NCI-H526 (cell line): ENCODE measurements around the gene PTPN6.
A peak's percentile ranks its signal among the peaks of the same experiment; 100 is the strongest.

Source experiments
- DNase-seq, 2 experiments: peaks; one replicate each; lab custom pipeline; 2025; lab: John Stamatoyannopoulos, UW

PTPN6 gene

DNA sequence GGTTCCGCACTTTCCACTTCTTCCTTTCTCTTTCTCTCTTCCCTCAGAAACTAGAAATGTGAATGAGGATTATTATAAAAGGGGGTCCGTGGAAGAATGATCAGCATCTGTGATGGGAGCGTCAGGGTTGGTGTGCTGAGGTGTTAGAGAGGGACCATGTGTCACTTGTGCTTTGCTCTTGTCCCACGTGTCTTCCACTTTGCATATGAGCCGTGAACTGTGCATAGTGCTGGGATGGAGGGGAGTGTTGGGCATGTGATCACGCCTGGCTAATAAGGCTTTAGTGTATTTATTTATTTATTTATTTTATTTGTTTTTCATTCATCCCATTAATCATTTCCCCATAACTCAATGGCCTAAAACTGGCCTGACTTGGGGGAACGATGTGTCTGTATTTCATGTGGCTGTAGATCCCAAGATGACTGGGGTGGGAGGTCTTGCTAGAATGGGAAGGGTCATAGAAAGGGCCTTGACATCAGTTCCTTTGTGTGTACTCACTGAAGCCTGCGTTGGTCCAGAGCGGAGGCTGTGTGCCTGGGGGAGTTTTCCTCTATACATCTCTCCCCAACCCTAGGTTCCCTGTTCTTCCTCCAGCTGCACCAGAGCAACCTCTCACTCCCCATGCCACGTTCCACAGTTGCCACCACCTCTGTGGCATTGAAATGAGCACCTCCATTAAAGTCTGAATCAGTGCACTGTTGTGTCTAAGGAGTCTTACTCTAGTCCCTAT, 28.0 kb upstream of the PTPN6 start:
- peak in 1 of 2 experiments; percentile 36 for DNase-seq

DNA sequence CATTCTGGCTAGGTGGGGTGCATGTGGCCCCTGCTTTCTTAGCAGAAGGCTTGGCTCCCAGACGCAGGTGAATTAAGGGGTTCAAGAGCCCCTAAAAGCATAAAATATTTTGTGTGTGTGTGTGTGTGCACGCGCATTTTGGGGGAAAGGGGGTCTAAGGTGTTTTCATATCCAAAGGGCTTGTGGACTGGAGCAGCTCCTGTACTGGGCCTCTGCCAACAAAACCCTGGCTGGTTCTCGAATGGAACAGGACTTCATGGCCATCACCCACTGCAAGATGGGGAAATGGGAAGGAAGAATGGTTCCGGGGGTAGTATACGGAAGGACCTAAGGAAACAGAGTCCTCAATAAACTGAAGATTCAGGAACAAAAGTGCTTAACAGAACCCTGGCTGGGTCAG, 27.3 kb upstream of the PTPN6 start:
- DNase-seq, result no peak

DNA sequence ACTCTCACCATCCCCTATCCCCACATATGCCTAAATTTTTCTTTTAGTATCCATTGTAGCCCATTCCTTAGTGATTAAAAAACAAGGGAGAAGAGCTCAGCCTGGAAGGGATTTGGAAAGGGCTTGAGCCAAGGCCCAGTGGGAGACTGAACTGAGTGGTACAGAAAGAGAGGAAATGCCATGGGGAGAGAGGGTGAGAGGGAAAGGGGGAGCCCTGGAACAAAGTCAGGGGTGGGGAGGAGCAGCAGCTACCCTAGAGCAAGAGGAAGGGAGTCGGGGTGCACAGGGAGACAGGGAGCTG, 26.0 kb upstream of the PTPN6 start:
- DNase-seq, result no peak

DNA sequence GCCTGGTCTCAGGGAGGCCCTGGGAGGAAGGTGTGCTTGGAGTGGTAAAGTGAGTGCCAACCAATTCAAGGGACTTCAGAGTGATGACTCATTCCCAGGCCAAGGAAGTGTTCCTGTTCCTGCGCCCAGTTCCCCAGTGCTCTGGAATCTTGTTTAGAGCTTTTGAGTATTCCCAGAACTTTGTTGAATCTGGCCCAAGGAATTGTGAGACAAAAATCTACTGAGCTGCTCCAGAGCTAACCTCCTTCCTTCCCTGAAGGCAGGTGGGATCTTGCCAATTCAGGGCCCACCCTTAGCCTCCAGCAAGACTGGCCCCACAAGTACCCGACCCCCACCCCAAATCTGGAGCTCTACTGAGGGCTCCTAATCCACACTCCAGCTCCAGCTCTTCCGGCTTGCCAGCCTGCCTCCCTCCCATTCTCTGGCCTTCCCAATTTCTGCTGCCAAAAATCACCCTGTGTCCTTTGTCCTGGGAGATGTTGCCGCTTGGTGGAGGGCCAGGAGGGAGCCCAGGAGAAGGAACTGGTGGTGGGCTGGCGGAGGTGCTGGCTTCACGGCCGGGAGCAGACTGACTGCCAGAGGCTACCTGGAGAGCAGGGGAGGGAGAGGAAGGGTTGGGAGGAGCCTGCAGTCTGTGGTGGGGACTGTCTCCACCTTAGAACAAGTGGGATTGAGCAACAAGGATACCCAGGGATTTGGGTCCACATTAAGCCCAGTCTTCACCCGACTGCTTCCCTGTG, 25.4 kb upstream of the PTPN6 start:
- peak in 1 of 2 experiments; percentile 32 for DNase-seq

DNA sequence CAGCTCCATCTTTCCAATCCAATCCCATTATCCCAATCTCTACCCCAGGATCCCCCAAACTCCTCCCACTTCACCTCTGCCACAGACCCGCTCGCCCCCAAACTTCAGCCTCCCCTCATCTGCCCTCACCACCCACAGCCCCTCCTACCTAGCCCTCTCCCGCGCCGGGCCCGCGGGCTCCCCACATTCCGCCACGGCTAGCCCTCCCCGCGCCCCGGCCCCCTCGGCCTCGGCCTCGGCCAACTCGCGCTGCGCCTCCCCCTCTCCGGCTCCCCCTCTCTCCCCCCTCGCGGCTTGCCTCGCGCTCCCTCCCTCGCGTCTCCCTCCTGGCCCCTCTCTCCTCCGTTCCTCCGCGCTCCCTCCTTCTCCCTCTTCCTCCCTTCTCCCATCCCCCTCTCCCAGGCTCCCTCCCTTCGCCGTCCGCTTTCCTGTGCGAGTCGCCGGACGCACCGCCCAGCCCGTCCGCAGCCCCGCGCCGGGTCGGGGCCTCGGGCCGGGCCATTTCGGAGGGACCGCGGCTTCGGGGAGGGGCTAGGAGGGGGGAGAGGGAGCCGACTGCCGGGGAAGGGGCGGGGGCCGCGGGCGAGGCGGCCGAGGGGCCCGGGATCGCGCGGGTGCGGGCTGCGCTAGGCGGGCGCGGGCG, 23.7 kb upstream of the PTPN6 start, which contains the start of gene ATN1:
Gene ATN1, plus strand, starts transcription at position 581 of the 643 bp plus-strand sequence. CDS start 6,043 bp downstream, outside the sequence.
- DNase-seq, result peak; percentile 52 to 82

DNA sequence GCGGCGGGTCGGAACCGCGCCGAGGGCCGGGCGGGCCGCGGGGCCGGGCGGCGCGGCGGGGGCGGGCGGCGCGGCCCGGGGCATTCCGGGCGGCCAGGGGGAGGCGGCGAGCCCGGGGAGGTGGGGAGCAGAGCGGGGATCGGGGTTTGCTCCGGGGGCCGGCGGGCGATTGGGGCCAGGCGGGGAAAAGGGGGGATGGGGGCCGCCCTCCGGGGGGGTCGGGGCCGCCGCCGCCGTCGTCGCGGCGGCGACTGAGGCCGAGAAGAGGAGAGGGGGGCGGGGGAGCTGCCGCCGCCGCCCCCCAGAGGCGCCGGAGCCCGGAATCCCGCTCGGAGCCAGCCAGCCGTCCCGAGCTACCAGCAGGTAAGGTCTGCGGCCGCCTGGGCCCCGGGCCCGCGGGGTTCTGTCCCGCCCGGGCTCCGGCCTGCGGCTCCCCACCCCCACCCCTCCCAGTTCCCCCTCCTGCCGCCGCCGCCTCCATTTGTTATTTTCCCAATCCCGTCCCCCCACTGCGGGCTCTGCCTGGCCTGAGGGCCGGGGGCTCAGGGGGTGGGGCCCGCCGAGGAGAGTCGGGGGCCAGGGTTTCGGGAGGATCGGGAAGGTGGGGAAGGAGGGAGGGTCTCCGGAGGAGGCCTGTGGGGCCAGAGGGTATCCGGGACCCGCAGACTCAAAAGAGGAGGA, 23.0 kb upstream of the PTPN6 start:
- no peak for DNase-seq

DNA sequence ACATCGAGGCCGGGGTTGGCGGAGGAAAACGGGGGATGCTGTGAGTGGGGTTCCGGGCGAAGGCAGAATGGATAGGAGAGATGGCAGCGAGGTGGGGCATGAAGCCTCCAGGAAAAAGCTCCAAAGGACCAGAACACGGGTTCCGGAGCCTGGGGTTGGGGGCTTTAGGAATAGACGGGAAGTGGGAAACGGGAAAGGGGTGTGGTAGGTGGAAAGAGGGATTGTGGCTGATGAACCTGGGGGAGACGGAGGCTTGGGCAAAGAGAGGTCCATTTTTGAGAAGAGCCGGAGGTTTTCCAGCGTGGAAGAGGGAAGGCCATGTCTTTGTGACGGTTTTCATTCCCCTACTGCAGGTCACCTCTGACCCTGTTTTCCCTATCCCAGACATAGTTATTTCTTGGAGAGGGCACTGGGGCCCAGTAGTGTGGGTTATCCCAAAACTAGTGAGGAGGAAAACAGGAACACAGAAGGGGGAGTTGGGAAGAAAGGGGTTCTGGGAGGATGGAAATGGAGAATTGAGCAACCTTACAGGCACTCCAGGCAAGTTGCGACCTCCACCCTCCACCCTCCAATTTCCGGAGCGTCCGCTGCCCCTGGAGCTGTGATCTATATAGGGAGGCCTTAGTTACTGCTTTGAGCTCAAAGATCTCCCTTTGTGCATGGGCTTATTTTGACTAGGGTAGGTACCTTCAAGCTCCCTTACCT, 22.3 kb upstream of the PTPN6 start:
- peak in 1 of 2 experiments; percentile 29 for DNase-seq

DNA sequence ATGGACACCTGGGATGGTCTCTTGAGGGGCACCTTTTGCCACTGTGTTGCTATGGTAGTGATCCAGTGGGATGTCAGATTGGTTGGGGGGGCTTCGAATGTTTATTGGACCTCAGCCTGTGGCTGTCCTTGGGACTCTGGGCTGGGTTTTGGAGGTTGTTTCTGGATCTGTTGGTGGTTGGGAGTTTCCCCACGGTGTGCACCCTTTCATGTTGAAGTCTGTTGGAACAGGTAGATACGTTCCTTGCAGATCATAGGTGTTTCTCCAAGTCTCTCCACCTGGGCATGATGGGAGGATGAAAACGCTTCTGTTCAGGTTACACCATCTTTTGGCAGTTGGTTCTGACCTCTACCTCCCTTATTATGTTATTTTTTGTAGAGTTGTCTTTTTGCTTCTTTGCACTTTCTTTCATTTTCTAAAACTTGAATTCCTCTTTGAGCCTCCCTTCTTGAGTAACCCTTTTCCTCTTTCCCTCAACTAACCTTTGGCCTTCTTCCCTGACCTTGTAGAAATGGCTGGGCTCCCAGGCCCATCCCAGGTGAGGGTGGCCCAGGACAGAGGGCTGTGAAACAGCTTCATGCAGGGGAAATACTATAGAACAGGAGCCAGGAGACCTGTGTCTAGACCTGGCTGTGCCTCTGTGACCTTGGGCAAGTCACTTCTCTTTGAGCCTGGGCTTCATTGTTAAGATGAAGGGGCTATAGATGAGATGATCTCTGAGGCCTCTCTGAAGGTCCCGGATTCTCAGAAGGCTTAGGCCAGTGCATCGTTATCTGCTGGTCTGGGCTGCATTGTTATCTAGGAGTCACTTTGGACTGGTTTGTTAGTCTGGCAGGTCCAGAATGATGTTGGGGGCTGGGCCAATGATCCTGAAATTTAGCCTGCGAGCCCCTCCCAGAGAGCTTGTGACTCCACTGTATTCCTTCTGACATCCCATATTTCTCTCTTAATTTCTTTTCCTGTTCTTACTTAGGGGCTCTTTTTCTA, 21.4 kb upstream of the PTPN6 start:
- no peak for DNase-seq

DNA sequence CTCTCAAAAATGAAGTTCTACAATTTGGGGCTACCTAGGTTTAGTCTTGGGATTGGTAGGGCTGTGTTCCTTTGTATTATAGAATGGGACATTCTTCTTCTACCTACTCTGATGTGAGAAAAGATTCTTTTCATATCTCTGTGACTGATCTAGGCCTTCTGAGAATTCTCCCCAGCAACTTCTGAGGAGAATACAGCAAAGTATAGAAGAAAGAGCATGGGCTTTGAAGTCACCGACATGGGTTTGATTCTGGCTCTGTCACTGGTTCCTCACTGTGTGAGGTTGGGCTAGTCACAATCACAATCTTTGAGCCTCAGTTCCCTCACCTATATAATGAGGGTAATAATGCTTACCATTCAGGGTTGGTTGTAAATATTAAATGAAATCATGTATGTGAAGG, 18.4 kb upstream of the PTPN6 start:
- no peak for DNase-seq

DNA sequence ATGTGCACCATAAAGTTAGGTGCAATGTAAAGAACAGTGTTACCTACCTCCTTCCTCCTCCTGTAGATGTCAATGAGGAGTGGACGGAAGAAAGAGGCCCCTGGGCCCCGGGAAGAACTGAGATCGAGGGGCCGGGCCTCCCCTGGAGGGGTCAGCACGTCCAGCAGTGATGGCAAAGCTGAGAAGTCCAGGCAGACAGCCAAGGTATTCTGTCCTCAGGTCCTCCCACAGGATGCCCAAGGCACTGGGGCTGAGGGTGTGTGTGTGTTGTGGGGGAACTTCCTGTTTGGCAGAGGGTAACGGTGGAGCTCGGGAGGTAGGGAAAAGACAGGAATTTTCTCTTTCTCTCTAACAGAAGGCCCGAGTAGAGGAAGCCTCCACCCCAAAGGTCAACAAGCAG, 17.0 kb upstream of the PTPN6 start:
- no peak for DNase-seq

DNA sequence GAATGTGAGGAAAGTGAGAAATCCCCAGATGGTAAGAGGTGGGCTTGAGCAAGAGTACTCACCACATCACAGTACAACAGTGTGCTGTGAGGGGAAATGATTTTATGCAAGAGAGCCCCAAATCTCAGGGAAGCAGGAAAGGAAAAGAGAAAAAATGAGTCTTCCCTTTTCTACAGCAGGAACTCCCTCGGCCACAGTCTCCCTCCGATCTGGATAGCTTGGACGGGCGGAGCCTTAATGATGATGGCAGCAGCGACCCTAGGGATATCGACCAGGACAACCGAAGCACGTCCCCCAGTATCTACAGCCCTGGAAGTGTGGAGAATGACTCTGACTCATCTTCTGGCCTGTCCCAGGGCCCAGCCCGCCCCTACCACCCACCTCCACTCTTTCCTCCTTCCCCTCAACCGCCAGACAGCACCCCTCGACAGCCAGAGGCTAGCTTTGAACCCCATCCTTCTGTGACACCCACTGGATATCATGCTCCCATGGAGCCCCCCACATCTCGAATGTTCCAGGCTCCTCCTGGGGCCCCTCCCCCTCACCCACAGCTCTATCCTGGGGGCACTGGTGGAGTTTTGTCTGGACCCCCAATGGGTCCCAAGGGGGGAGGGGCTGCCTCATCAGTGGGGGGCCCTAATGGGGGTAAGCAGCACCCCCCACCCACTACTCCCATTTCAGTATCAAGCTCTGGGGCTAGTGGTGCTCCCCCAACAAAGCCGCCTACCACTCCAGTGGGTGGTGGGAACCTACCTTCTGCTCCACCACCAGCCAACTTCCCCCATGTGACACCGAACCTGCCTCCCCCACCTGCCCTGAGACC, 15.6 kb upstream of the PTPN6 start:
- no peak for DNase-seq

DNA sequence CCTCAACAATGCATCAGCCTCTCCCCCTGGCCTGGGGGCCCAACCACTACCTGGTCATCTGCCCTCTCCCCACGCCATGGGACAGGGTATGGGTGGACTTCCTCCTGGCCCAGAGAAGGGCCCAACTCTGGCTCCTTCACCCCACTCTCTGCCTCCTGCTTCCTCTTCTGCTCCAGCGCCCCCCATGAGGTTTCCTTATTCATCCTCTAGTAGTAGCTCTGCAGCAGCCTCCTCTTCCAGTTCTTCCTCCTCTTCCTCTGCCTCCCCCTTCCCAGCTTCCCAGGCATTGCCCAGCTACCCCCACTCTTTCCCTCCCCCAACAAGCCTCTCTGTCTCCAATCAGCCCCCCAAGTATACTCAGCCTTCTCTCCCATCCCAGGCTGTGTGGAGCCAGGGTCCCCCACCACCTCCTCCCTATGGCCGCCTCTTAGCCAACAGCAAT, 14.9 kb upstream of the PTPN6 start:
- DNase-seq, result no peak

DNA sequence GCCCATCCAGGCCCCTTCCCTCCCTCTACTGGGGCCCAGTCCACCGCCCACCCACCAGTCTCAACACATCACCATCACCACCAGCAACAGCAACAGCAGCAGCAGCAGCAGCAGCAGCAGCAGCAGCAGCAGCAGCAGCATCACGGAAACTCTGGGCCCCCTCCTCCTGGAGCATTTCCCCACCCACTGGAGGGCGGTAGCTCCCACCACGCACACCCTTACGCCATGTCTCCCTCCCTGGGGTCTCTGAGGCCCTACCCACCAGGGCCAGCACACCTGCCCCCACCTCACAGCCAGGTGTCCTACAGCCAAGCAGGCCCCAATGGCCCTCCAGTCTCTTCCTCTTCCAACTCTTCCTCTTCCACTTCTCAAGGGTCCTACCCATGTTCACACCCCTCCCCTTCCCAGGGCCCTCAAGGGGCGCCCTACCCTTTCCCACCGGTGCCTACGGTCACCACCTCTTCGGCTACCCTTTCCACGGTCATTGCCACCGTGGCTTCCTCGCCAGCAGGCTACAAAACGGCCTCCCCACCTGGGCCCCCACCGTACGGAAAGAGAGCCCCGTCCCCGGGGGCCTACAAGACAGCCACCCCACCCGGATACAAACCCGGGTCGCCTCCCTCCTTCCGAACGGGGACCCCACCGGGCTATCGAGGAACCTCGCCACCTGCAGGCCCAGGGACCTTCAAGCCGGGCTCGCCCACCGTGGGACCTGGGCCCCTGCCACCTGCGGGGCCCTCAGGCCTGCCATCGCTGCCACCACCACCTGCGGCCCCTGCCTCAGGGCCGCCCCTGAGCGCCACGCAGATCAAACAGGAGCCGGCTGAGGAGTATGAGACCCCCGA, 14.3 kb upstream of the PTPN6 start:
- peak in 1 of 2 experiments; percentile 66 for DNase-seq

DNA sequence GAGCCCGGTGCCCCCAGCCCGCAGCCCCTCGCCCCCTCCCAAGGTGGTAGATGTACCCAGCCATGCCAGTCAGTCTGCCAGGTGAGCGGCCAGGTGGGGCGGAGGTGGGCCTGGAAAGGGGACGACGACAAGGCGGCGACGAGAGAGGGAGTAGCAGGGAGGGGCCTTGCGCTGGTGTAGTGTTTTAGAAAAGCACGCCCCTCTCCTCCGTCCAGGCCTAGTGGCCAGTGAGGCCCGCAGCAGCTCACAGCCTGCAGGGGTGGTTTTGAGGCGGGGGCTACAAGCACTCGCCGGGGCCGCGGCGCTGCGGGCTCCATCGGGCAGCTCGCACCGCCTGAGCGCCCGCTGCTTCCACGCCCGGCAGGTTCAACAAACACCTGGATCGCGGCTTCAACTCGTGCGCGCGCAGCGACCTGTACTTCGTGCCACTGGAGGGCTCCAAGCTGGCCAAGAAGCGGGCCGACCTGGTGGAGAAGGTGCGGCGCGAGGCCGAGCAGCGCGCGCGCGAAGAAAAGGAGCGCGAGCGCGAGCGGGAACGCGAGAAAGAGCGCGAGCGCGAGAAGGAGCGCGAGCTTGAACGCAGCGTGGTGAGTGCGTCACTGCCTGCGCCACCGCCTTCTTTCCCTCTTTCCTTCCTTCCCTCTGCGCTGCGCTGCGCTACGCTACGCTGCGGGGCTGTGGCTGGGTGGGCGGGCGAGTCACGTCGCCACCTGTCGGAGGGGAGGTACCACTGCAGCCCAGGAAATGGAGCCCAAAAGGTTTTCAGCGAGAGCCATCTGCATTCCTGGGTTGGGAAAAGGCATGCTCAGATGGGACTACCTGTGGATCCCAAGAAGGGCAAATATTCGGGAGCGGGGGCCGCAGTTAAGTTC, 13.4 kb upstream of the PTPN6 start:
- DNase-seq, result peak; percentile 91 to 98

DNA sequence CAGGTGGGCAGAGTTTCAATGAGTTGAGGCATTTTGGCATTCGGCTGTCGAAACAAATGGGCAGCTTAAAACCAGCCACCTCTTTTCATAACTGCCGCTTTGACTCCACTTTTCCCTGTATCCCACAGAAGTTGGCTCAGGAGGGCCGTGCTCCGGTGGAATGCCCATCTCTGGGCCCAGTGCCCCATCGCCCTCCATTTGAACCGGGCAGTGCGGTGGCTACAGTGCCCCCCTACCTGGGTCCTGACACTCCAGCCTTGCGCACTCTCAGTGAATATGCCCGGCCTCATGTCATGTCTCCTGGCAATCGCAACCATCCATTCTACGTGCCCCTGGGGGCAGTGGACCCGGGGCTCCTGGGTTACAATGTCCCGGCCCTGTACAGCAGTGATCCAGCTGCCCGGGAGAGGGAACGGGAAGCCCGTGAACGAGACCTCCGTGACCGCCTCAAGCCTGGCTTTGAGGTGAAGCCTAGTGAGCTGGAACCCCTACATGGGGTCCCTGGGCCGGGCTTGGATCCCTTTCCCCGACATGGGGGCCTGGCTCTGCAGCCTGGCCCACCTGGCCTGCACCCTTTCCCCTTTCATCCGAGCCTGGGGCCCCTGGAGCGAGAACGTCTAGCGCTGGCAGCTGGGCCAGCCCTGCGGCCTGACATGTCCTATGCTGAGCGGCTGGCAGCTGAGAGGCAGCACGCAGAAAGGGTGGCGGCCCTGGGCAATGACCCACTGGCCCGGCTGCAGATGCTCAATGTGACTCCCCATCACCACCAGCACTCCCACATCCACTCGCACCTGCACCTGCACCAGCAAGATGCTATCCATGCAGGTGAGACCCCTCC, 12.6 kb upstream of the PTPN6 start:
- no peak for DNase-seq

DNA sequence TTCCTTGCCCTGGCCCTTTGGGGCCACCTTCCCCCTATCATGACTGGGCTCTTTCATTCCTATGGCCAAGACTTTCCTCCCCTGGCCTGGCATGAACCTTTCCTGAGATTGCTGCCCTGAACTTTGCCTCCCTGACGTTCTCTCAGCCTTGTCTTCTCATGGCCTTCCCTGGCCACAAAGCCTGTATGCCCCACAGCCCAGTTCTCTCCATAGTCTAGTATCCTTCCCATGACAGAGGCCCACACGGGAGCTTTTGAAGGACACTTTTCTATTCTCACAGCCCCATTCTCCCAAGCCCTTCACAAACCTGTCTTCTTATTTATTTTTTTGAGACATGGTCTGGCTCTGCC, 12.0 kb upstream of the PTPN6 start:
- DNase-seq, result no peak

DNA sequence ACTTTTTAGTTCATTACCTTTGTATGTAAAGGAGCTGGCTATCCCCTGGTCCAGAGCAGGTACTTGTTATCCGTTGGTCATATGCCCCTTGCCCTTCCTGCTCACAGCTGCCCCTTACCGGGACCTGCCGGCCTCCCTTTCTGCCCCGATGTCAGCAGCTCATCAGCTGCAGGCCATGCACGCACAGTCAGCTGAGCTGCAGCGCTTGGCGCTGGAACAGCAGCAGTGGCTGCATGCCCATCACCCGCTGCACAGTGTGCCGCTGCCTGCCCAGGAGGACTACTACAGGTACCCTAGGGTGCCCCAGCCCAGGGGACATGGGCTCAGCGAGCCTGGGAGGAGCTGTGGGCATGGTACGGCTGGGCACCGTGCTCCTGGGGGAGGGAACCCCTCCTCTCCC, 9.9 kb upstream of the PTPN6 start:
- DNase-seq, result no peak
